Transverse colon (tissue), 4 donors: Measurements from ENCODE around the gene EYA3. TPM values are rescaled to one million over a fixed set of nuclear protein-coding genes. Genes with fewer than 3 reads are reported as not detected.

ENCODE experiments used
- DNase-seq: peaks from one replicate; pipeline ENCODE4 v3.0.0-alpha.2; 2019
- H3K27ac ChIP-seq, 4 donors: fragments of 200-600 bp; sonication (generic); 2 replicates each; pipeline ENCODE4 v1.5.1; 2016 to 2018; ENCODE audit warnings: inconsistent platforms in 4 of 4
- H3K27me3 ChIP-seq: fragments of 200-600 bp; sonication (generic); 2 replicates; pipeline ENCODE4 v1.5.1; 2017; ENCODE audit warnings: inconsistent platforms
- H3K36me3 ChIP-seq, 4 donors: fragments of 200-600 bp; sonication (generic); 2 replicates each; pipeline ENCODE4 v1.5.1; 2017 to 2019; ENCODE audit warnings: inconsistent platforms in 4 of 4
- H3K4me1 ChIP-seq, 4 donors: fragments of 200-600 bp; sonication (generic); 2 replicates each; pipeline ENCODE4 v1.5.1; 2017 to 2020; ENCODE audit warnings: inconsistent platforms in 4 of 4
- H3K4me3 ChIP-seq, 4 donors: fragments of 200-600 bp; sonication (generic); 1 replicate in 1 of 4; 2 replicates in 3 of 4; pipeline versions ENCODE4 v1.5.1 to v1.6.1; 2017 to 2019; ENCODE audit warnings: inconsistent platforms in 4 of 4
- H3K9me3 ChIP-seq, 2 donors: fragments of 200-600 bp; sonication (generic); 2 replicates each; pipeline ENCODE4 v1.5.1; 2017 to 2019; ENCODE audit warnings: inconsistent platforms in 2 of 2
- EP300 ChIP-seq: sonication (generic); formaldehyde crosslinking; IDR thresholded peaks from one replicate; pipeline ENCODE4 v1.6.1; 2017; ENCODE audit warnings: antibody characterized with exemption, low read depth
- POLR2A ChIP-seq: fragments of 450-650 bp; IDR thresholded peaks from one replicate; pipeline ENCODE4 v1.6.1; 2016; ENCODE audit warnings: antibody characterized with exemption, mild to moderate bottlenecking, moderate library complexity
- POLR2AphosphoS5 ChIP-seq, 3 donors: sonication (generic); formaldehyde crosslinking; IDR thresholded peaks; one replicate each; pipeline ENCODE4 v1.6.1; 2016; ENCODE audit warnings: antibody characterized with exemption in 3 of 3
- WGBS, 2 donors: methylation state at CpG; one replicate each; pipeline ENCODE4 v1.1.5; 2018; ENCODE audit warnings: low coverage in 1 of 2; 5-methylcytosine and 5-hydroxymethylcytosine counted together
- in situ Hi-C, 4 donors: fragments of 200-750 bp; cut with MboI; loops; one replicate each; pipeline versions ENCODE4 v1.15.0 to v1.15.1; 2017; ENCODE audit warnings: low sequenced_read_pairs in 3 of 4, low pct_ligation_motif_present in 1 of 4, low pct_unique_long_range_greater_than_20kb in 1 of 4
- intact Hi-C: fragments of 100-400 bp; cut with DNase I; formaldehyde crosslinking; loops from one replicate; pipeline ENCODE4 v1.15.1; 2023; ENCODE audit warnings: low total_unique reads
- total RNA-seq, 4 donors: library from RNA; depleted of rRNA; stranded (reverse); fragments of >200 nt; gene quantifications; one replicate each; pipeline ENCODE4 v1.1.0, GENCODE V29; 2016
- TF ChIP-seq, protein P1 (sequence below), 5 experiments: fragments of 200-600 bp in 3 of 5; fragments of 450-650 bp in 2 of 5; sonication (generic) in 3 of 5; IDR thresholded peaks; 1 replicate in 2 of 5; 2 replicates in 3 of 5; pipeline ENCODE4 v1.5.1; 2016 to 2017; ENCODE audit warnings: antibody characterized with exemption in 5 of 5, inconsistent platforms in 3 of 5, mild to moderate bottlenecking in 2 of 5, moderate library complexity in 1 of 5

The EYA3 gene
- total RNA-seq, 4 donors from 2014 or later: 14.6 to 50.2 (median 18.5) TPM

DNA sequence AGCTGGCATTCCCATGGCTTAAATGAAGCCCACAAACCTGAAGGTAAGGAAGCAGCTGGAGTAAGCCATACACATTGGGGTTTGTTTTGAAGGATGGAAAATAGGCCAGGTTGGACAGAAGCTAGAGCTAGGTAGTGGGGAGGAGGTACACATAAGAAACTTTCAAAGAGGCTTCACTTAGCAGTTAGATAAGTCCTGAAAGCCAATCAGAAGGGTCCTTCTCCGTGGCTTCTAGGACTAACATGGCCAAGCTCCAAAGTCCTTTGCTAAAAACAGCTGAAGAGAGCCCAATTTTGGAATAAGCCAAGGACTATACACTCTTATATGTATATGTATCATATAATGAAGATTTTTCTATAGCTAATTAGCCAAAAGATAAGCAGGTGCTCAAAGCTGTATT, 1.8 kb downstream of the EYA3 start:
- no peak for DNase-seq
- no peaks in the 10 kb centered on the region for H3K9me3 ChIP-seq
- WGBS, 2 donors: 50% methylated on average over 1 of the region's 1 CpG
- H3K4me1 ChIP-seq: peaks cover 8 to 59% (median 31%) of the 10 kb centered on the region in 4 donors
- TF ChIP-seq, protein P1, sequence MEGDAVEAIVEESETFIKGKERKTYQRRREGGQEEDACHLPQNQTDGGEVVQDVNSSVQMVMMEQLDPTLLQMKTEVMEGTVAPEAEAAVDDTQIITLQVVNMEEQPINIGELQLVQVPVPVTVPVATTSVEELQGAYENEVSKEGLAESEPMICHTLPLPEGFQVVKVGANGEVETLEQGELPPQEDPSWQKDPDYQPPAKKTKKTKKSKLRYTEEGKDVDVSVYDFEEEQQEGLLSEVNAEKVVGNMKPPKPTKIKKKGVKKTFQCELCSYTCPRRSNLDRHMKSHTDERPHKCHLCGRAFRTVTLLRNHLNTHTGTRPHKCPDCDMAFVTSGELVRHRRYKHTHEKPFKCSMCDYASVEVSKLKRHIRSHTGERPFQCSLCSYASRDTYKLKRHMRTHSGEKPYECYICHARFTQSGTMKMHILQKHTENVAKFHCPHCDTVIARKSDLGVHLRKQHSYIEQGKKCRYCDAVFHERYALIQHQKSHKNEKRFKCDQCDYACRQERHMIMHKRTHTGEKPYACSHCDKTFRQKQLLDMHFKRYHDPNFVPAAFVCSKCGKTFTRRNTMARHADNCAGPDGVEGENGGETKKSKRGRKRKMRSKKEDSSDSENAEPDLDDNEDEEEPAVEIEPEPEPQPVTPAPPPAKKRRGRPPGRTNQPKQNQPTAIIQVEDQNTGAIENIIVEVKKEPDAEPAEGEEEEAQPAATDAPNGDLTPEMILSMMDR (IDR thresholded peaks at IDR 0.05): no peak
- no peak for TF ChIP-seq POLR2A
- no peak for TF ChIP-seq POLR2AphosphoS5 (IDR thresholded peaks at IDR 0.05)
- no peak for TF ChIP-seq EP300
- H3K27ac ChIP-seq: no peak overlapping the region
- H3K36me3 ChIP-seq: no peaks in the 10 kb centered on the region
- intact Hi-C loops: no loop called here
- H3K27me3 ChIP-seq: no peaks in the 10 kb centered on the region
- peak overlapping the region in 1 of 4 donors; percentile 89 for H3K4me3 ChIP-seq
- in situ Hi-C loops: no loop called here

DNA sequence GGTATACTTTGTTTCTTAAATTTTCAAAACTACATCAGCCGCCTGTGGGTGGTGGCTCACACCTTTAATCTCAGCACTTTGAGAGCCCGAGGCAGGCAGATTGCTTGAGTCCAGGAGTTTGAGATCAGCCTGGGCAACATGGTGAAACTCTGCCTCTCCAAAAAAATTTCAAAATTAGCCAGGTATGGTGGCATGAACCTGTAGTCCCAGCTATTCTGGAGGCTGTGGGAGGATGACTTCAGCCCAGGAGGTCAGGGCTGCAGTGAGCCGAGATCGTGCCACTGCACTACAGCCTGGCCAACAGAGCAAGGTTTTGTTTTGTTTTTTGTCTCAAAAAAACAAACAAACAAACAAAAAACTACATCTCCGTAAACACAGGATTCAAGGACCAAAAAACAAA, 3.3 kb downstream of the EYA3 start:
- Histone ChIP-seq H3K27ac (no peak overlapping the region), H3K27me3 (no peaks in the 10 kb centered on the region), H3K4me3 (no peak overlapping the region), H3K9me3 (no peaks in the 10 kb centered on the region), H3K4me1 (peaks cover 8 to 53% (median 29%) of the 10 kb centered on the region in 4 donors), H3K36me3 (peaks cover 0 to 4% (median under 1%) of the 10 kb centered on the region in 4 donors)
- TF ChIP-seq POLR2AphosphoS5 (IDR thresholded peaks at IDR 0.05): no peak
- no peak for TF ChIP-seq EP300
- TF ChIP-seq, protein P1 (IDR thresholded peaks at IDR 0.05): no peak
- no peak for TF ChIP-seq POLR2A
- in situ Hi-C loops: no loop called here
- intact Hi-C loops: no loop called here
- WGBS, 2 donors: 78 to 82% methylated on average over 3 to 5 of the region's 5 CpGs
- DNase-seq: no peak

DNA sequence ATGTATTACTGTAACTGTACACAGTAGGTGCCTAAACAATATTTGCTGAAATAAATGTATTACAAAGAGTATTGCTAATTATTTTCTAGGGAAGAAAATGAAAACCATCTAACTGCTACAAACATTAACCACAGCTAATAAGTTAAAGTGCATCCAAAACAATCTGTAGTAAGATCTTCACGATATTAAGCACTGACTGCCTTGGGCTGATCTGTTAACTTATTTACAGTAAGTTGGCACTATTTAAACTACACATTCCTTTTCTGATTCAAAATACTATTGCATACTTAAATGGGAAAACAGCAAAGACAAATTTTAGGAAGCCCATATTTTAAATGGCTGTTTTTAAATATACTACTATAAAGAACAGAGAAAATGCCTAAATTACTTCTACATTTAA, 4.5 kb downstream of the EYA3 start:
- TF ChIP-seq POLR2AphosphoS5 (IDR thresholded peaks at IDR 0.05) (no peak), EP300 (no peak), POLR2A (no peak)
- TF ChIP-seq, protein P1 (IDR thresholded peaks at IDR 0.05): no peak
- 47 to 67% methylated on average over 1 of the region's 1 CpG for WGBS, 2 donors
- H3K4me1 ChIP-seq: peaks cover 8 to 59% (median 30%) of the 10 kb centered on the region in 4 donors
- intact Hi-C loops (no loop called here), in situ Hi-C loops (no loop called here)
- H3K27me3 ChIP-seq: no peaks in the 10 kb centered on the region
- no peaks in the 10 kb centered on the region for H3K9me3 ChIP-seq
- DNase-seq: no peak
- H3K27ac ChIP-seq: no peak overlapping the region
- H3K4me3 ChIP-seq: no peak overlapping the region
- peaks cover 0 to 6% (median 2%) of the 10 kb centered on the region in 4 donors for H3K36me3 ChIP-seq

DNA sequence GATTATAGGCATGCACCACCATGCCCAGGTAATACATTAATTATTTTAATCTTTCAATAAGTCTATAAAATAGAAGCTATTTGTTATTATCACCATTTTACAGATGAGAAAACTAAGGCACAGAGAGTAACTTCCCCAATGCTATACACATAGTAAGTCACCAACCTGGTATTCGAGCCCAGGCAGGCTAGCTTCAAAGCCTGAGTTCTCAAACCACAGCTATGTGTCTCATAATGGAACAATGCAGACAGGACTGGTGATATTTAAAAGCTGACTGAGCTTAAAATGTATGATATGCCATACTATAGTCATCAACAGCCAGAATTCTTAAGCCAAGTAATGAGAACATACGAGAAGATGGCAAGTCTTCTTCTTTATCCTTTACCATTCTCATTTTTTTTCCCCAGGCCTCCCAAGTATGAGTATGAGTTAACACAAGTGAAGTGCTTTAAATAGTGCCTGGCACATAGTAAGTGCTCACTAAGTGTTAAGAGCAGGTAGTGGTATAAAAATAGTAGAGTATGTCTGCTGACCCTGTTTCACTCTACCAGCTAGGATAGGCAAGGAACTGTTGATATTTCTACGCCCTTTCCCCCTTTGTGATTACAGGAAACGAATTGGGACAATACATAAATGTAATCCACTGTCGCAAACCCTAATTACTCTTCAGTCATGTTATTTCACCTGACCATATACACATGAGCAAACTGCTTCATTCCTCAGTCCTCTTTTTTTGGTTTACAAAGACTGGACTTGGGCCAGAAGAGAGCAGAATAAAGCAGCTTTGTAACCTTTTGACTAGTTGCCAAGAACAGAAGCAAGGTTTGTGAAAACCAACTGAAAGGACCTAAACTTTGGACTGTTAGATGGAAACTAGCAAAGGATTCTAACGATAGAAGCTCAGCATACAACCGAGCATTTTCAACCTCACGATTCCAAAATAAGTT, 9.5 kb downstream of the EYA3 start:
- H3K36me3 ChIP-seq: peaks cover 0 to 6% (median 2%) of the 10 kb centered on the region in 4 donors
- no peaks in the 10 kb centered on the region for H3K9me3 ChIP-seq
- in situ Hi-C loops: no loop called here

More for the DNA sequence above, 9.5 kb downstream of the EYA3 start:
- DNase-seq: no peak
- TF ChIP-seq POLR2A: no peak
- TF ChIP-seq POLR2AphosphoS5 (IDR thresholded peaks at IDR 0.05): no peak
- TF ChIP-seq, protein P1 (IDR thresholded peaks at IDR 0.05): no peak
- no peak for TF ChIP-seq EP300
- H3K4me3 ChIP-seq: no peak overlapping the region
- H3K4me1 ChIP-seq: peaks cover 2 to 44% (median 16%) of the 10 kb centered on the region in 4 donors
- WGBS, 2 donors: 47 to 64% methylated on average over 4 to 8 of the region's 8 CpGs
- peak overlapping the region in 3 of 4 donors; percentile 23 to 45 (median 27) for H3K27ac ChIP-seq
- no peaks in the 10 kb centered on the region for H3K27me3 ChIP-seq
- intact Hi-C loops: no loop called here
